HFFc6 (cell line): ENCODE measurements around the gene MSMO1. TPM values are rescaled to one million over a fixed set of nuclear protein-coding genes. Genes with fewer than 3 reads are reported as not detected.
A peak's percentile ranks its signal among the peaks of the same experiment; 100 is the strongest.
"Not testable (repeated sequence)": the region's sequence is repeated elsewhere in the genome, so short reads cannot be mapped to it uniquely, and the experiment has no call there.

ENCODE experiments used
- DNase-seq: peaks from one replicate; pipeline ENCODE4 v3.0.0-alpha.2; 2018
- H3K27ac Mint-ChIP-seq: 2 replicates; pipeline ENCODE4 v1.8.0; 2020; ENCODE audit warnings: mild to moderate bottlenecking, mixed read lengths
- H3K27me3 Mint-ChIP-seq: 2 replicates; pipeline ENCODE4 v1.8.0; 2021; ENCODE audit warnings: mild to moderate bottlenecking, moderate library complexity, mixed read lengths; ENCODE audit not compliant: insufficient read depth
- H3K36me3 Mint-ChIP-seq: 2 replicates; pipeline ENCODE4 v1.8.0; 2021; ENCODE audit warnings: low read depth, mixed read lengths
- H3K4me1 Mint-ChIP-seq: 2 replicates; pipeline ENCODE4 v1.8.0; 2020; ENCODE audit warnings: low read depth, mixed read lengths
- H3K4me3 Mint-ChIP-seq: 2 replicates; pipeline ENCODE4 v1.8.0; 2020; ENCODE audit warnings: mild to moderate bottlenecking, moderate library complexity, mixed read lengths
- H3K9me3 Mint-ChIP-seq: 2 replicates; pipeline ENCODE4 v1.8.0; 2020; ENCODE audit warnings: mild to moderate bottlenecking, mixed read lengths
- CTCF ChIP-seq: fragments of 200-600 bp; sonication (generic); IDR thresholded peaks from 2 replicates; pipeline ENCODE4 v1.5.0; 2021; ENCODE audit warnings: antibody characterized with exemption, mild to moderate bottlenecking
- total RNA-seq, 6 experiments: library from RNA; stranded (reverse); fragmentation: NEBNext Ultra II Directional; extraction: Animal tissue kit (Norgen Biotek cat#: 25700); gene quantifications; 2 replicates in 1 of 6; 3 replicates in 5 of 6; pipeline ENCODE4 v1.2.3, GENCODE V29; 2021

Gene MSMO1
- total RNA-seq, 6 experiments from 2014 or later = 23.8 to 27.9 (median 25.6) TPM

- Mint-ChIP-seq H3K4me1 (peaks cover 10% of the 10 kb centered on the region), H3K4me3 (no peak overlapping the region), H3K27ac (no peak overlapping the region), H3K27me3 (no peaks in the 10 kb centered on the region), H3K9me3 (no peaks in the 10 kb centered on the region), H3K36me3 (peaks cover 9% of the 10 kb centered on the region; the same call in 1 of the 2 replicates)
- no peak for DNase-seq
- TF ChIP-seq CTCF = no peak
Observed at GRCh38 chr4:165336743-165337142, 9.3 kb downstream of the MSMO1 start.

GRCh38 chr4:165342340-165342739 lies 14.9 kb downstream of the MSMO1 start:
- not testable (repeated sequence) for H3K4me3 Mint-ChIP-seq, H3K9me3 Mint-ChIP-seq, H3K27ac Mint-ChIP-seq, DNase-seq, H3K4me1 Mint-ChIP-seq, H3K27me3 Mint-ChIP-seq, H3K36me3 Mint-ChIP-seq

DNA sequence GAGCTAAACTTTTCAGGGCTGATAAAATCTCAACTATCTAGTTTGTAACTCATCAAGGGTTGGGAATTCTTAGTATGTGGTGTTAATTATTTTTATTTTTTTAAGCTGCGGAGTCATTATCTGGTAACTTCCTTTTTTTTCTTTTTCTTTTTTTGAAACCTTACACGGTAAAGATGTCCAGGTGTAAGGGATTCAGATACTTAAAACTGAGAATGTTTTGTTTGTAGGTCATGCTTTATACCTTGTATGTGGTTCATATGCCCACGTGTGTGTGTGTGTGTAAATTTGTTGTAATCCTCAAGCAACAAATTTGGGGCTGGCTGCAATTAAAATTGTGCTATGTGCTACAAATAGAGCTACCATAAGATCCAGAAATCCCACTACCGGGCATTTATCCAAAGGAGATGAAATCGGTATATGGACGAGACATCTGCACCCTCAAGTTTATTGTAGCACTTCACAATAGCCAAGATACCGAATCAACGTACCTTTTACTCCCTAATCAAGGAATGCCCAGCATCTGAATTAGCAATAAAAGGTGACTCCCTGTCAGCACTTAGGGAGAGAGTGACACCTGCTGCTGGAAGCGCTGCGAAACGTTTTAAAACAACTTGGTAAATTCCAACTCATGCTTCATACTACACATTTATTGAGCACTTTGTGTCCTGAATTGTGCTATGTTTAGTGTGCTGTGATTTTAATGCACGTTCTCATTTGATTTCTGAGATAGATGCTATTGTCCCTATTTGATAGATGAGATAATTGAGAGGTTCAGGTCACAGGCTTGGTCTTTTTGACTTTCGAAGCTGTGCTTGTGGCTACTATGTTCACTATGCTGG lies 16.1 kb downstream of the MSMO1 start:
- Mint-ChIP-seq H3K27ac (no peak overlapping the region), H3K27me3 (no peaks in the 10 kb centered on the region), H3K4me3 (no peak overlapping the region), H3K36me3 (no peaks in the 10 kb centered on the region), H3K4me1 (no peaks in the 10 kb centered on the region), H3K9me3 (no peaks in the 10 kb centered on the region)
- TF ChIP-seq CTCF = peak; percentile 55
- DNase-seq = no peak

DNA sequence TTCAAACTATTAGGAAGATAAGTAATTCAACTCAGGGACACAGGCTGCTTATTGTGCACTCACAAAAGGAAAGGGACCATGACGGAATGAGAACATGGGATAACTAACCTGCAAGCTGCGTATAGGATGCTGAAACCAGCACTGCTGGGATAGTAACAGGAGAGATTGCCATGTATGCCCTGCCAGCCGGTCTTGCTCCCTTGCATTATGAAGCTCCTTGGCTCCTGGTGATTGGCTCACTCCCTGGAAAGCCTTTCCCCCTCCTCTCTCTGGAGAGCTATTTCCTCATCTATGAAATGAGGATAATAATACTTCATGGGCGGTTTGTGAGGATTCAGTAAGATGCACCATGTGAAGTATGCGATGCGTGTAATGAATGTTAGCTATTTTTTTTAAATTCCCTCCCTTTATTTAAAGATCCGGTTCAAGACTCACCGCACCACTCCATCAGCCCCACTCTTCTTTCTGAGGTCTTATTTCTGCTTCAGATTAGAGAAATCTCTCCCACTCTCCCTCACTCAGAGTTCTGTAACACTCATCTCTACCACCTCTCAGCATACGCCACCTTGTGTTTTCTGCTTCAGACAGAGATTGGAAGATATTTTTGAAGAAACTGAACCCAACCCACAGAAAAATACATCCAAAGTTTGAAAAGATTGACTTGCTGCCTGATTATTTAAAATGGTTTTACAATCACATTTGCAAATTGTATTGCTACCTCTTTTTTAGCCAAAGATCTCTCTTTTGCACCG lies 18.4 kb downstream of the MSMO1 start:
- Mint-ChIP-seq H3K9me3 (no peaks in the 10 kb centered on the region), H3K4me1 (no peaks in the 10 kb centered on the region), H3K27me3 (no peaks in the 10 kb centered on the region), H3K27ac (no peak overlapping the region), H3K4me3 (no peak overlapping the region), H3K36me3 (no peaks in the 10 kb centered on the region)
- DNase-seq = no peak
- TF ChIP-seq CTCF = peak; percentile 21; the same call in 1 of the 2 replicates

- TF ChIP-seq CTCF = no peak
- Mint-ChIP-seq H3K4me3 (no peak overlapping the region), H3K9me3 (no peaks in the 10 kb centered on the region), H3K4me1 (no peaks in the 10 kb centered on the region), H3K27me3 (peaks cover 2% of the 10 kb centered on the region; the same call in 1 of the 2 replicates), H3K36me3 (no peaks in the 10 kb centered on the region), H3K27ac (no peak overlapping the region)
- no peak for DNase-seq
Observed at GRCh38 chr4:165347647-165348569, 20.4 kb downstream of the MSMO1 start.
